CD4-positive, CD25-positive, alpha-beta regulatory T cell (primary cell): Measurements from ENCODE around the gene SLFN11. TPM values are rescaled to one million over a fixed set of nuclear protein-coding genes. Genes with fewer than 3 reads are reported as not detected.
"Not testable (repeated sequence)": the region's sequence is repeated elsewhere in the genome, so short reads cannot be mapped to it uniquely, and the experiment has no call there.

ENCODE experiments used
- ATAC-seq, 2 donors: fragments of 150-1000 bp; cut with Tn5 transposase; one replicate each; pipeline ENCODE4 v1.10.0; 2021; ENCODE audit warnings: low read depth in 2 of 2, moderate number of reproducible peaks in 2 of 2, moderate library complexity in 1 of 2
- DNase-seq, 3 donors: peaks; one replicate each; pipeline versions ENCODE4 v3.0.0 to v3.0.0-alpha.2; 2012 to 2022; ENCODE audit warnings: mixed read lengths in 1 of 3
- H3K27ac ChIP-seq: one replicate; pipeline ENCODE4 v1.7.0; 2013; ENCODE audit warnings: mild to moderate bottlenecking, low read length; ENCODE audit not compliant: insufficient read depth, poor library complexity, severe bottlenecking
- H3K27me3 ChIP-seq: one replicate; pipeline ENCODE4 v1.7.0; 2013; ENCODE audit warnings: low read length; ENCODE audit not compliant: control insufficient read depth, insufficient read depth
- H3K36me3 ChIP-seq: one replicate; pipeline ENCODE4 v1.7.0; 2013; ENCODE audit warnings: mild to moderate bottlenecking, low read length, moderate library complexity; ENCODE audit not compliant: control insufficient read depth, insufficient read depth
- H3K4me1 ChIP-seq: 2 replicates; pipeline ENCODE4 v1.7.0; 2013; ENCODE audit warnings: mild to moderate bottlenecking, low read length; ENCODE audit not compliant: insufficient read depth, control insufficient read depth, poor library complexity, severe bottlenecking
- H3K4me3 ChIP-seq: one replicate; pipeline ENCODE4 v1.7.0; 2013; ENCODE audit warnings: low read depth, mild to moderate bottlenecking, low read length, moderate library complexity
- H3K9me3 ChIP-seq, 2 experiments: 1 replicate in 1 of 2; 2 replicates in 1 of 2; pipeline ENCODE4 v1.7.0; 2013; ENCODE audit warnings: low read length in 2 of 2, mild to moderate bottlenecking in 1 of 2, moderate library complexity in 1 of 2; ENCODE audit not compliant: control insufficient read depth in 2 of 2
- H3K27ac Mint-ChIP-seq, 3 donors: one replicate each; pipeline ENCODE4 v1.8.0; 2020 to 2022; ENCODE audit warnings: mild to moderate bottlenecking in 3 of 3, mixed read lengths in 3 of 3, moderate library complexity in 2 of 3
- H3K27me3 Mint-ChIP-seq: one replicate; pipeline ENCODE4 v1.8.0; 2022; ENCODE audit warnings: mild to moderate bottlenecking, mixed read lengths
- H3K36me3 Mint-ChIP-seq: one replicate; pipeline ENCODE4 v1.8.0; 2020; ENCODE audit warnings: mixed read lengths
- H3K4me1 Mint-ChIP-seq, 4 donors: one replicate each; pipeline ENCODE4 v1.8.0; 2020 to 2022; ENCODE audit warnings: mixed read lengths in 4 of 4, mild to moderate bottlenecking in 1 of 4
- H3K4me3 Mint-ChIP-seq, 4 donors: one replicate each; pipeline ENCODE4 v1.8.0; 2020 to 2022; ENCODE audit warnings: mild to moderate bottlenecking in 4 of 4, mixed read lengths in 4 of 4, moderate library complexity in 3 of 4
- H3K9me3 Mint-ChIP-seq, 7 donors: one replicate each; pipeline ENCODE4 v1.8.0; 2020 to 2022; ENCODE audit warnings: mixed read lengths in 7 of 7, mild to moderate bottlenecking in 3 of 7, moderate library complexity in 2 of 7
- polyA plus RNA-seq, 4 donors: library from polyadenylated mRNA; unstranded; fragments of 300-500 nt; fragmentation: Illumina TruSeq; gene quantifications; one replicate each; pipeline ENCODE4 v1.2.3, GENCODE V29; 2021
- total RNA-seq: library from RNA; stranded (reverse); gene quantifications from one replicate; pipeline ENCODE4 v1.2.3, GENCODE V29; 2022

SLFN11 gene
- total and polyA plus RNA-seq, 5 donors from 2014 or later = 10.1 to 61.9 (median 12.0) TPM

GRCh38 chr17:35393783-35394182, 20.4 kb upstream of the SLFN11 start:
- H3K9me3 ChIP-seq, H3K27ac ChIP-seq, H3K4me3 ChIP-seq, H3K4me1 Mint-ChIP-seq, ATAC-seq, H3K27me3 ChIP-seq, DNase-seq, H3K27ac Mint-ChIP-seq, H3K9me3 Mint-ChIP-seq, H3K36me3 Mint-ChIP-seq, H3K4me3 Mint-ChIP-seq, H3K27me3 Mint-ChIP-seq, H3K36me3 ChIP-seq, H3K4me1 ChIP-seq: not testable (repeated sequence)

- Mint-ChIP-seq H3K9me3 (peaks cover 0 to 5% (median 2%) of the 10 kb centered on the region in 7 donors), H3K27me3 (peaks cover 7% of the 10 kb centered on the region), H3K4me3 (no peak overlapping the region), H3K27ac (no peak overlapping the region), H3K4me1 (peaks cover 0 to 3% (median 2%) of the 10 kb centered on the region in 4 donors), H3K36me3 (peaks cover 3% of the 10 kb centered on the region)
- no peak overlapping the region for H3K27ac ChIP-seq
- H3K36me3 ChIP-seq = no peaks in the 10 kb centered on the region
- no peak overlapping the region for H3K4me3 ChIP-seq
- H3K9me3 ChIP-seq = no peaks in the 10 kb centered on the region
- H3K4me1 ChIP-seq = no peaks in the 10 kb centered on the region
- no peaks in the 10 kb centered on the region for H3K27me3 ChIP-seq
- DNase-seq (no peak), ATAC-seq (no peak)
Measured at GRCh38 chr17:35390663-35391062, 17.2 kb upstream of the SLFN11 start.

GRCh38 chr17:35390156-35390555, 16.7 kb upstream of the SLFN11 start:
- peaks cover 7% of the 10 kb centered on the region for H3K27me3 Mint-ChIP-seq
- Histone ChIP-seq H3K4me1 (no peaks in the 10 kb centered on the region), H3K27me3 (no peaks in the 10 kb centered on the region), H3K9me3 (no peaks in the 10 kb centered on the region), H3K36me3 (no peaks in the 10 kb centered on the region), H3K4me3 (no peak overlapping the region), H3K27ac (no peak overlapping the region)
- H3K4me1 Mint-ChIP-seq = peaks cover 0 to 5% (median 2%) of the 10 kb centered on the region in 4 donors
- H3K4me3 Mint-ChIP-seq = no peak overlapping the region
- H3K36me3 Mint-ChIP-seq = peaks cover 3% of the 10 kb centered on the region
- H3K9me3 Mint-ChIP-seq = peaks cover 0 to 6% (median 2%) of the 10 kb centered on the region in 7 donors
- ATAC-seq (no peak), DNase-seq (no peak)
- H3K27ac Mint-ChIP-seq = no peak overlapping the region

GRCh38 chr17:35387496-35387895, 14.1 kb upstream of the SLFN11 start:
- Mint-ChIP-seq H3K27me3 (peaks cover 7% of the 10 kb centered on the region), H3K27ac (no peak overlapping the region), H3K9me3 (peaks cover 0 to 7% (median 2%) of the 10 kb centered on the region in 7 donors), H3K36me3 (peaks cover 3% of the 10 kb centered on the region), H3K4me3 (no peak overlapping the region), H3K4me1 (peaks cover 0 to 5% (median 0%) of the 10 kb centered on the region in 4 donors)
- Histone ChIP-seq H3K36me3 (no peaks in the 10 kb centered on the region), H3K4me1 (no peaks in the 10 kb centered on the region), H3K9me3 (no peaks in the 10 kb centered on the region), H3K27ac (no peak overlapping the region), H3K27me3 (no peaks in the 10 kb centered on the region), H3K4me3 (no peak overlapping the region)
- no peak for ATAC-seq
- DNase-seq = no peak

- H3K4me3 ChIP-seq = no peak overlapping the region
- no peaks in the 10 kb centered on the region for H3K9me3 ChIP-seq
- no peak for ATAC-seq
- H3K27me3 ChIP-seq = no peaks in the 10 kb centered on the region
- peaks cover 4% of the 10 kb centered on the region for H3K27me3 Mint-ChIP-seq
- no peaks in the 10 kb centered on the region for H3K36me3 ChIP-seq
- H3K27ac ChIP-seq = no peak overlapping the region
- H3K36me3 Mint-ChIP-seq = no peaks in the 10 kb centered on the region
- DNase-seq = no peak
- peaks cover 7% of the 10 kb centered on the region for H3K4me1 ChIP-seq
- peaks cover 12 to 32% (median 24%) of the 10 kb centered on the region in 4 donors for H3K4me1 Mint-ChIP-seq
- H3K4me3 Mint-ChIP-seq = no peak overlapping the region
- peak overlapping the region in 1 of 3 donors; percentile 21 for H3K27ac Mint-ChIP-seq
- H3K9me3 Mint-ChIP-seq = peaks cover 0 to 2% (median 0%) of the 10 kb centered on the region in 7 donors
Measured at GRCh38 chr17:35377706-35378105, 4.3 kb upstream of the SLFN11 start.

- H3K9me3 Mint-ChIP-seq = peaks cover 0 to 2% (median 0%) of the 10 kb centered on the region in 7 donors
- no peaks in the 10 kb centered on the region for H3K9me3 ChIP-seq
- H3K4me3 ChIP-seq = no peak overlapping the region
- DNase-seq (no peak), ATAC-seq (no peak)
- H3K4me1 Mint-ChIP-seq = peaks cover 16 to 35% (median 24%) of the 10 kb centered on the region in 4 donors
- H3K27me3 Mint-ChIP-seq = peaks cover 4% of the 10 kb centered on the region
- H3K4me3 Mint-ChIP-seq = peak overlapping the region in 1 of 4 donors; percentile 64
- H3K27me3 ChIP-seq = no peaks in the 10 kb centered on the region
- peaks cover 9% of the 10 kb centered on the region for H3K4me1 ChIP-seq
- no peak overlapping the region for H3K27ac ChIP-seq
- no peaks in the 10 kb centered on the region for H3K36me3 ChIP-seq
- peak overlapping the region in 2 of 3 donors; percentile 13 to 53 for H3K27ac Mint-ChIP-seq
- no peaks in the 10 kb centered on the region for H3K36me3 Mint-ChIP-seq
Measured at GRCh38 chr17:35377068-35377467, 3.6 kb upstream of the SLFN11 start.

- Mint-ChIP-seq H3K9me3 (peaks cover 0 to 3% (median 0%) of the 10 kb centered on the region in 7 donors), H3K27ac (peak overlapping the region; percentile 11 to 98 (median 47)), H3K27me3 (peaks cover 2% of the 10 kb centered on the region), H3K4me3 (peak overlapping the region; percentile 27 to 75 (median 56)), H3K4me1 (peaks cover 23 to 42% (median 32%) of the 10 kb centered on the region in 4 donors), H3K36me3 (no peaks in the 10 kb centered on the region)
- H3K27ac ChIP-seq = peak overlapping the region; percentile 38
- H3K9me3 ChIP-seq = no peaks in the 10 kb centered on the region
- H3K27me3 ChIP-seq = no peaks in the 10 kb centered on the region
- DNase-seq (peak in 1 of 3 donors; percentile 12), ATAC-seq (no peak)
- H3K36me3 ChIP-seq = no peaks in the 10 kb centered on the region
- H3K4me3 ChIP-seq = no peak overlapping the region
- peaks cover 9% of the 10 kb centered on the region for H3K4me1 ChIP-seq
Measured at GRCh38 chr17:35376245-35376644, 2.8 kb upstream of the SLFN11 start.

- Histone ChIP-seq H3K4me1 (peaks cover 9% of the 10 kb centered on the region), H3K27me3 (no peaks in the 10 kb centered on the region), H3K4me3 (peak overlapping the region; percentile 95), H3K27ac (peak overlapping the region; percentile 92), H3K9me3 (peaks cover 0 to 4% of the 10 kb centered on the region in 2 experiments), H3K36me3 (no peaks in the 10 kb centered on the region)
- Mint-ChIP-seq H3K36me3 (peaks cover 9% of the 10 kb centered on the region), H3K4me3 (peak overlapping the region; percentile 96 to 99 (median 98)), H3K27me3 (no peaks in the 10 kb centered on the region), H3K27ac (peak overlapping the region; percentile 99), H3K9me3 (peaks cover 0 to 7% (median 4%) of the 10 kb centered on the region in 7 donors), H3K4me1 (peaks cover 36 to 56% (median 40%) of the 10 kb centered on the region in 4 donors)
- ATAC-seq = no peak
- DNase-seq = no peak
Measured at GRCh38 chr17:35374766-35375344, 1.4 kb upstream of the SLFN11 start.
